Activated T-cell treated with anti-CD3 and anti-CD28 coated beads, Interleukin-2, amount 50 U/mL, for 4 hours (primary cell): ENCODE data around the gene CDK11B. TPM values are rescaled to one million over a fixed set of nuclear protein-coding genes. Genes with fewer than 3 reads are reported as not detected.
A peak's percentile ranks its signal among the peaks of the same experiment; 100 is the strongest.
"Not testable (repeated sequence)": the region's sequence is repeated elsewhere in the genome, so short reads cannot be mapped to it uniquely, and the experiment has no call there.

Experiments
- ATAC-seq, 2 donors: fragments of 200-7000 bp; cut with Tn5 transposase; one replicate each; pipeline ENCODE4 v1.10.0; 2021
- DNase-seq: peaks from one replicate; pipeline ENCODE4 v3.0.0-alpha.2; 2020
- H3K27me3 Mint-ChIP-seq: one replicate; pipeline ENCODE4 v1.8.0; 2021; ENCODE audit warnings: low read depth, mixed read lengths
- H3K36me3 Mint-ChIP-seq: one replicate; pipeline ENCODE4 v1.8.0; 2022; ENCODE audit warnings: mixed read lengths; ENCODE audit not compliant: insufficient read depth
- H3K4me1 Mint-ChIP-seq: one replicate; pipeline ENCODE4 v1.8.0; 2021; ENCODE audit warnings: low read depth, mixed read lengths
- H3K4me3 Mint-ChIP-seq: one replicate; pipeline ENCODE4 v1.8.0; 2021; ENCODE audit warnings: mild to moderate bottlenecking, moderate library complexity, mixed read lengths
- H3K9me3 Mint-ChIP-seq: one replicate; pipeline ENCODE4 v1.8.0; 2021; ENCODE audit warnings: mixed read lengths
- total RNA-seq, 3 donors: library from RNA; stranded (reverse); gene quantifications; one replicate each; pipeline ENCODE4 v1.2.1, GENCODE V29; 2021

Gene CDK11B
- total RNA-seq, 3 donors from 2014 or later = 39.2 to 45.9 (median 43.0) TPM

GRCh38 chr1:1599935-1600860 lies 58.6 kb downstream of the CDK11B start, which contains the start of gene FNDC10:
FNDC10 (minus strand) TSS chr1:1600135; CDS start chr1:1600015, 120 bp downstream.
- Mint-ChIP-seq H3K4me3 (peak within 1 kb of the TSS; percentile 76), H3K27me3 (peaks cover 9% of the 10 kb centered on the region), H3K36me3 (no peaks in the 10 kb centered on the region), H3K9me3 (no peaks in the 10 kb centered on the region), H3K4me1 (peaks cover 11% of the 10 kb centered on the region)
- DNase-seq (no peak), ATAC-seq (peak; percentile 34 to 50)

DNA sequence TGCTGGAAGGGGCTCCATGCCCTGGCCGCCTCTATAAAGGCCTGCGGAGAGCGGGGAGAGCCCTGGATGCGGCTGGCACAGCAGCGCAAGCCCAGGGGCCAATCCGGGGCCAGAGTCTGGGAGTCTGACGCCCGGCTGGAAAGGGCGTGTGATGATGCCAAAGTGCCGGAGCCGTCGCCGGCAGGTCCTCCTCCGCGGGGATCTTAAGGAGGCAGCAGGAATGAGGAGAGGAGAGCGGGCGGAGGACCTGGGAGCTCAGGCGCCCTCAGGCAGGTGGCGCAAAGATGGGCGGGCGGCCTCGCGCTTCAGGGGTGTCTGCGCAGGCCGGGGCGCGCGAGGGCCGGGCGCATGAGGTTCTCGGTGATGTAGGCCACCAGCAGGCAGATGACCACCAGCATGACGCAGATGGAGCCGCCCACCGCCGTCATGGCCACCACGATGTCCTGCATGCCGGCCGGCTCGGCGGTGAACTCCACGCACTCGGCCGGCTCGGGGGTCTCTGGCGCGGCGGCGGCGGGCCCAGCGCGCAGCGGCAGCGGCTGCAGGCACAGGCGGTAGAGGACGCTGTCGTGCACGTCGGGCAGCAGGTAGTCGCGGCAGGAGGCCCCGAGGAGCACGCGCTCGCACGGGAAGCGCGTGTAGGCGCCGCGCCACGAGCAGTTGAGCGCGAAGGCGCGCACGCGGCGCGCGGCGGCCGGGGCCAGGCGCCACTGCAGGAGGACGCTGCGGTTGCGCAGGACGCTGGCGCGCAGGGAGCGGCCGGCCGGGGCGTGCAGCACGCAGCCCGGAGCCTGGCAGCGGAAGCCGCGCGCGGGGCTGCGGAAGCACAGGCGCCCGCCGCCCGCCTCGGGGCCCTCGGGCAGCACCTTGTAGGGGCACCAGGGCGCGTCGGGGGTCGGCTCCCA lies 59.5 kb downstream of the CDK11B start:
- peaks cover 9% of the 10 kb centered on the region for H3K27me3 Mint-ChIP-seq
- ATAC-seq (peak; percentile 56 to 65), DNase-seq (no peak)
- no peaks in the 10 kb centered on the region for H3K9me3 Mint-ChIP-seq
- H3K4me1 Mint-ChIP-seq = peaks cover 11% of the 10 kb centered on the region
- no peaks in the 10 kb centered on the region for H3K36me3 Mint-ChIP-seq
- peak overlapping the region; percentile 76 for H3K4me3 Mint-ChIP-seq

DNA sequence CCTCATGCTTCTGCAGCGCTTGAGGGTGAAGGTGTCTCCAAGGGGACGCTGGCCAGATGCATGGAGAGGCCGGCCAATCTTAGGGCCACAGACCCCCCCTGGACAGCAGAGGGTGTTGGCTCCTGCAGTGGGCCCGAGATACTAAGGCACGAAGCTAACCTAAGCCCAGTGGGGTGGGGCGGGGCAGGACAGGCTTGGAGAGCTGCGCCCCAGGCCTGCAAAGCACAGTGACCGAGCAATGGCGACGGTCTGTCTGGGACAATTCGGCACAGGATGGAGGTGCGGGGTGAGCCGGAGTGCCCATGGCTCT lies 60.1 kb downstream of the CDK11B start:
- Mint-ChIP-seq H3K36me3 (no peaks in the 10 kb centered on the region), H3K4me3 (peak overlapping the region; percentile 76), H3K9me3 (no peaks in the 10 kb centered on the region), H3K27me3 (peaks cover 9% of the 10 kb centered on the region), H3K4me1 (peaks cover 11% of the 10 kb centered on the region)
- DNase-seq (no peak), ATAC-seq (no peak)

GRCh38 chr1:1598051-1598719 lies 60.6 kb downstream of the CDK11B start:
- H3K27me3 Mint-ChIP-seq = peaks cover 9% of the 10 kb centered on the region
- peak overlapping the region; percentile 76 for H3K4me3 Mint-ChIP-seq
- DNase-seq (no peak), ATAC-seq (no peak)
- H3K36me3 Mint-ChIP-seq = no peaks in the 10 kb centered on the region
- H3K9me3 Mint-ChIP-seq = no peaks in the 10 kb centered on the region
- H3K4me1 Mint-ChIP-seq = peaks cover 11% of the 10 kb centered on the region

DNA sequence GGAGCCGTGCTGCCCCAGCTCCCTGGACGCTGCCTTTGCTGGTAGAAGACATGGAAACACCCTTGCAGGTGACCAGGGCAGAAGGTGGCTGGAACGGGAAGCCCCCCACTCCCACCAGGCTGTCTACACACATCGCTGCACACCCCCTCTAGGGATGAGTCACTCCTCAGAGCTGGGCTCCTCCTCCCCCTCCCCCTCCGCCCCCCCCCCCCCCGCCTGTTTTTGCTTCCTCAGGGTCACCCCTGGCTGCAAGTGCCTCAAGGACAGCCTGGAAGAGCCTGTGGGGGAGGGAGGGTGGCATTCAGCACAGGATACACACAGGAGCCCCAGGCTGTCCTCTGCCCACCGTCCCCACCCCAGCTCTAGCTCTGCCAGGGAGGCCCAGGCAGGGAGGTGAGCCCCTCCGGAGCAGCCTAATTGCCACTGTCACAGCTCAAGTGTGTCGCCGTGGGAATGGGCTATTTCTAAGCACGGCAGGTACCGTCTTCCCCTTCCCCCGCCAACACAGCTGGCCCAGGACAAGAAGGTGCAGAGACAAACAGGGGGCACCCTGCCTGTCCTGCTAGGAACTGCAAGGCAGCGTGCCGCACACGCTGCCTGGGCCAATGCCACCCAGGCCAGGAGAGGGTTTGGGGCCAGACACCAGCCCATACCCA lies 61.4 kb downstream of the CDK11B start:
- Mint-ChIP-seq H3K4me1 (peaks cover 11% of the 10 kb centered on the region), H3K27me3 (peaks cover 9% of the 10 kb centered on the region), H3K4me3 (no peak overlapping the region), H3K9me3 (no peaks in the 10 kb centered on the region), H3K36me3 (no peaks in the 10 kb centered on the region)
- DNase-seq = no peak
- peak; percentile 27 to 39 for ATAC-seq

DNA sequence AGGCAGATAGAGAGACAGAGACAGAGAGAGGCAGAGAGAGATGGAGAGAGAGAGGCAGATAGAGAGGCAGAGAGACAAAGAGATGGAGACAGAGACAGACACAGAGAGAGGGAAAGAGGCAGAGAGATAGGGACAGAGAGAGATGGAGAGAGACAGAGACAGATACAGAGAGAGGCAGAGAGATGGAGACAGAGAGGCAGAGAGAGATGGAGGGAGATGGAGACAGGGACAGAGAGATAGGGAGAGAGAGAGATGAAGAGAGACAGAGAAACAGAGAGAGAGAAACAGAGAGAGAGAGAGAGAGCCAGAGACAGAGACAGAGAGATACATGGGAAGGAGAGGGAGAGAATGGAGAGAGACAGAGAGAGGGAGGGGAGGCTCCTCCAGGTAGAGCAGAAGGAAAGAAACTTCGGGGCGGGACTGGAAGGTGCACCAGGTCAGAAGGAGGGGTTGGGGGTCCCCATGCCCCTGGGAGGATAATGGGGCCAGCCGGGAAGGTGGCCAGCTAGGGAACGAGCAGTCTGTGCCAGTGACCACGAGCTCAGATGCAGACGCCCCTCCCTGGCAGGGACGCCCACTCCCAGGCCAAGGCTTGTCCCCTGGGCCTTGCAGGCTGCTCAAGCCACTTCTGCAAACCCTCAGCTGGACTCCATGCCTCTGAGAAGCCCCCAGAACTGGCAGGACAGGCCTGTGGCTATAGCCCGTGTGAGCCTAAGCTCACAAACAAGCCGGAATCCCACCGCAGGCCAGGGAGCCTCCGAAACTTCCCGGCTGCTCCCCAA lies 62.1 kb downstream of the CDK11B start:
- DNase-seq = no peak
- ATAC-seq = no peak
- peaks cover 9% of the 10 kb centered on the region for H3K27me3 Mint-ChIP-seq
- no peaks in the 10 kb centered on the region for H3K36me3 Mint-ChIP-seq
- peaks cover 11% of the 10 kb centered on the region for H3K4me1 Mint-ChIP-seq
- H3K9me3 Mint-ChIP-seq = no peaks in the 10 kb centered on the region
- no peak overlapping the region for H3K4me3 Mint-ChIP-seq

GRCh38 chr1:1595341-1595740 lies 63.5 kb downstream of the CDK11B start:
- not testable (repeated sequence) for H3K36me3 Mint-ChIP-seq, H3K9me3 Mint-ChIP-seq, ATAC-seq, H3K27me3 Mint-ChIP-seq, H3K4me1 Mint-ChIP-seq, H3K4me3 Mint-ChIP-seq, DNase-seq

DNA sequence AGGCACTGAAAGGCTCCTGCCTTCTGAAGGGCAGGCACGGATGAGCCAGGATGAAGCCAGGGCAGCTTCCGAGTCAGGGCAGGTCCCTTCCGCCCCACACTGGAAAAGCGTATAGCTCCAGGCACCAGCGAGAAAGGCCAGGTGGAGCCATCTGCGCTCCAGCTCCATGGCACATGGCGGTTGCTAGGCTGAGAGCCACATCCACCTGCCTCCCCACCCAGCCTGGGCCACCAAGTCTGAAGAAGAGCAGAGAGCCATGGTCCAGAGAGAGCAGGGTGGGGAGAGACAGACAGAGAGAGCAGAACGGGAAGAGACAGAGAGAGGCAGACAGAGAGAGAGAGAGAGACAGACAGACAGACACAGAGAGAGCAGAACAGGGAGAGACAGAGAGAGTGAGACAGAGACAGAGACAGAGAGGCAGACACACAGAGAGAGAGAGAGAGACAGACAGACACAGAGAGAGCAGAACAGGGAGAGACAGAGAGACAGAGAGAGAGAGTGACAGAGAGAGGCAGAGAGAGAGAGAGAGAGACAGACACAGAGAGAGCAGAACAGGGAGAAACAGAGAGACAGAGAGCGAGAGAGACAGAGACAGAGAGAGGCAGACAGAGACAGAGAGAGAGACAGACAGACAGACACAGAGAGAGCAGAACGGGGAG lies 64.1 kb downstream of the CDK11B start:
- Mint-ChIP-seq H3K27me3 (peaks cover 10% of the 10 kb centered on the region), H3K9me3 (no peaks in the 10 kb centered on the region), H3K36me3 (no peaks in the 10 kb centered on the region), H3K4me1 (peaks cover 9% of the 10 kb centered on the region), H3K4me3 (no peak overlapping the region)
- ATAC-seq (no peak), DNase-seq (no peak)

GRCh38 chr1:1593834-1594601 lies 64.8 kb downstream of the CDK11B start:
- Mint-ChIP-seq H3K36me3 (no peaks in the 10 kb centered on the region), H3K9me3 (no peaks in the 10 kb centered on the region), H3K27me3 (peaks cover 12% of the 10 kb centered on the region), H3K4me1 (peaks cover 7% of the 10 kb centered on the region), H3K4me3 (no peak overlapping the region)
- DNase-seq = no peak
- ATAC-seq = no peak

- ATAC-seq (no peak), DNase-seq (no peak)
- Mint-ChIP-seq H3K9me3 (no peaks in the 10 kb centered on the region), H3K27me3 (peaks cover 10% of the 10 kb centered on the region), H3K4me3 (no peak overlapping the region), H3K36me3 (no peaks in the 10 kb centered on the region), H3K4me1 (no peaks in the 10 kb centered on the region)
Observed at GRCh38 chr1:1591452-1591851, 67.4 kb downstream of the CDK11B start.
